GM18517 (cell line): Measurements from ENCODE around the gene RHBDD3.
"Not testable (repeated sequence)": the region's sequence is repeated elsewhere in the genome, so short reads cannot be mapped to it uniquely, and the experiment has no call there.

Source experiments
- ATAC-seq: cut with Tn5 transposase; IDR thresholded peaks from one replicate; pipeline ENCODE4 v1.9.1; 2021; ENCODE audit warnings: mild to moderate bottlenecking, moderate library complexity; ENCODE audit not compliant: unreplicated experiment

The RHBDD3 gene

DNA sequence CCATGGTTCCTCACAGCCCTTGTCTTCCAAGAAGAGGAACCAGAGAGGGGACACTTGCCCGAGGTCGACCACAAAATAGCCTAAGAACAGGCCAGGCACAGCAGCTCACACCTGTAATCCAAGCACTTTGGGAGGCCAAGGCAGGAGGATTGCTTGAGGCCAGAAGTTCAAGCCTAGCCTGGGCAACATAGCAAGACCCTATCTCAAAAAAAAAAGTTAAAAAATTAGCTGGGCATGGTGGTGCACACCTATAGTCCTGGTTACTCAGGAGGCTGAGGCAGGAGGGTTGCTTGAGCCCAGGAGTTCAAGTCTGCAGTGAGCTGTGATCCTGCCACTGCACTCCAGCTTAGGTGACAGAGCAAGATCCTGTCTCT is 48.4 kb downstream of the RHBDD3 start:
- ATAC-seq, result not testable (repeated sequence)

GRCh38 chr22:29218758-29219408 is 48.9 kb downstream of the RHBDD3 start:
- ATAC-seq, result no peak

- no peak for ATAC-seq
Observed at GRCh38 chr22:29217827-29218757, 49.7 kb downstream of the RHBDD3 start.

- no peak for ATAC-seq
Observed at GRCh38 chr22:29216873-29217666, 50.7 kb downstream of the RHBDD3 start.

- ATAC-seq, result no peak
Observed at GRCh38 chr22:29216011-29216872, 51.5 kb downstream of the RHBDD3 start.

GRCh38 chr22:29215012-29215860 is 52.5 kb downstream of the RHBDD3 start:
- no peak for ATAC-seq

DNA sequence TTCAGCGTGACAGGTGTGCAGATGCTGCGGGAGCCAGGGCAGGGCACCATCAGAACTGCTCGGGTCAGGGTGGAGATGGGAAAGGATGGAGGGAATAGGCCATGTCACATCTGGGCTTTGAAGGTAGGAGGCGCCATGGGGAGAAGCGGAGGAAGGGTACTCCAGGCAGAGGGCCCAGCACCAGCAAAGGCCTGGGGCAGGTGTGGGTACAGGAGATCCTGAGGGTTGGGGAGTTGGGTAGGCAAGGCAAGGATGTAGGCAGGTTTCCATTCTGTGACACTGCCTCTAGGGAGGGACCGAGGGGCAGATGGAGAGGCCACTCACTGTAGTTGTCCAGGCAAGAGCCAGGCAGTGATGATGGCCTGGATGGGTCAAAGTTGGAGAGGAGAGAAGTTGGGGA is 53.5 kb downstream of the RHBDD3 start:
- ATAC-seq, result no peak

DNA sequence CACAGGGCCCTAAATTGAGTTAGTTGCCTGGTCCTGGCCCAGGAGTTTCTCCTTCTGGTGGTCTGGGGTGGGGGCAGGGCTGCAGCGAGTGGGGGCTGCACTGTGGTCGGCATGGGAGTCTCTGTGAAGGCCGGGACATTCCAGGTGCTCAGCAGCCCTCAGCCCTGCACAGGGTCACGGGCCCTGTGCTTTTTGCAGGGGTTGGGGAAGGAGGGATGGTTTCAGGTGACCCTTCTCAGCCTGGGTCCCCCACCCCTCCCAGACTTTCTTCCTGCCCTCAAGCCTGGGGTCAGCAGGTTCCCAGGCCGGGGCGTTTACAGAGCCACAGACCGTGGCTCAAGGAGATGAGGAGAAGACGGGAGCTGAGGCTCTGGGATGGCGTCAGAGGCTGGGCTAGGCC is 54.3 kb downstream of the RHBDD3 start:
- no peak for ATAC-seq

DNA sequence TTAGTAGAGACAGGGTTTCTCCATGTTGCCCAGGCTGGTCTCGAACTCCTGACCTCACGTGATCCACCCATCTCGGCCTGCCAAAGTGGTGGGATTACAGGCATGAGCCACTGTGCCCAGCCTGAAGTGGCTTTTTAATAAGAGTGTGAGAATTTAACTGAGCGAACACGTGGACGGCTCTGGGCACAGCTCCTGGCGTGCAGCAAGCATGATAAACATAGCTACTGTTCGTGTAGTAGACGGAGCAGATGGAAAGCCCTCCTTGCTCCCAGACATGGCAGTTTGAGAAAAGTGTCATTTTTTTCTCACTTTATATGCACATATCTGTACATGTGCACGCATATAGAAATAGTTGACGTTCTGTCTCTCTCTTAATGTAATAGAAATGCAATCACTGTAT is 55.0 kb downstream of the RHBDD3 start:
- ATAC-seq, result no peak

DNA sequence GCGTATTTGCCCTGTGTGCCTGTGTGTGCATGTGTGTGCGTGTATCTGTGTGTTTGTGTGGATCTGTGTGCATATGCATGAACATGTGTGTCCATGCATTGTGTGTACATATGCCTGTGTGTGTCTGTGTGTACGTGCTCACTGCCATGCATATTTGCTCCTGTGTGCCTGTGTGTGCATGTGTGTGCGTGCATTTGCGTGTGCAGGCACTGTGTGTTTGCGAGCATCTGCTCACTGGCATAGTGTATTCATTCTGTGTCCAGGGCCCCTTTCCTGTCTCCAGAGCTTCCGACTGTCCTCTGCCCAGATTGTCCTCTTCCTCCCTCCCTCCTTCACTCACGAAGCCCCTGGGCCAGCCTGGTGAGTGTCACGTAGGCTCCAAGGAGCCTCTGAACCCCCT is 56.3 kb downstream of the RHBDD3 start:
- no peak for ATAC-seq

DNA sequence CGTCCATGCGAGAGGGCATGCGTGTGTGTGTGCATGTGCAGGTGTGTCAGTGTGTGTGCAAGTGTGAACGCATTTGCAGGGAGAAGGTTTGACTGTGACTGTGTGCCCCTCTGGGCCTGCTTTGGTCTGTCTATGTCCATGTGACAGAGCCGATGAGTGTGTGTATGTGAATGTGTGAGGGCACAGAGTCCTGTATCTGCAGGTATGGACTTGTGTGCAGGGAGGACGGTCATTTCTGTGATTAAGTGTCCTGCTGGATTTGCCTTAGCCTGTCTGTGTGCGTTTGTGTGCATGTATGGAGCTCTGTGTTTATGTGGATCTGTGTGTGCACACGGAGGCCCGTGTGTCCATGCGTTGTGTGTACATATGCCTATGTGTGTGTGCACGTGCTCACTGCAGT is 56.7 kb downstream of the RHBDD3 start:
- ATAC-seq, result no peak
